DMS79 treated with DMSO at 0.1 percent for 48 hours (cell line): ENCODE results near the gene WFDC1.
"Not testable (repeated sequence)": the region's sequence is repeated elsewhere in the genome, so short reads cannot be mapped to it uniquely, and the experiment has no call there.

Experiments used
- DNase-seq: peaks from one replicate; lab custom pipeline; 2025; lab: John Stamatoyannopoulos, UW

Gene WFDC1

GRCh38 chr16:84327926-84328505 is 33.3 kb downstream of the WFDC1 start:
- DNase-seq = no peak

- DNase-seq = no peak
Observed at GRCh38 chr16:84329016-84329415, 34.3 kb downstream of the WFDC1 start.

GRCh38 chr16:84329843-84330684 is 35.4 kb downstream of the WFDC1 start:
- no peak for DNase-seq

- DNase-seq = no peak
Observed at GRCh38 chr16:84330685-84331050, 36.0 kb downstream of the WFDC1 start.

GRCh38 chr16:84331998-84332780 is 37.5 kb downstream of the WFDC1 start:
- DNase-seq = no peak

GRCh38 chr16:84332975-84333684 is 38.5 kb downstream of the WFDC1 start:
- DNase-seq = no peak

GRCh38 chr16:84334058-84334457 is 39.4 kb downstream of the WFDC1 start:
- no peak for DNase-seq

GRCh38 chr16:84334482-84334881 is 39.8 kb downstream of the WFDC1 start:
- no peak for DNase-seq

DNA sequence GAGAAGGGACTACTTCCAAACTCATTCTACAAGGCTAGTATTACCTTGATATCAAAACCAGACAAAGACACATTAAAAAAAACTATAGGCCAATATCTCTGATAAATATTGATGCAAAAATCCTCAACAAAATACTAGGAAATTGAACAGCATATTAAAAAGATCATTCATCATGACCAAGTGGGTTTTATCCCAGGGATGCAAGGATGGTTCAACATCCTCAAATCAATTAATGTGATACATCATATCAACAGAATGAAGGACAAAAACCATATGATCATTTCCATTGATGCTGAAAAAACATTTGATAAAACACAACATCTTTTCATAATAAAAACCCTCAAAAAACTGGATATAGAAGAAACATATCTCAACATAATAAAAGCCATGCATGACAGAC is 42.6 kb downstream of the WFDC1 start:
- DNase-seq = not testable (repeated sequence)

GRCh38 chr16:84339311-84339710 is 44.6 kb downstream of the WFDC1 start:
- DNase-seq = no peak

DNA sequence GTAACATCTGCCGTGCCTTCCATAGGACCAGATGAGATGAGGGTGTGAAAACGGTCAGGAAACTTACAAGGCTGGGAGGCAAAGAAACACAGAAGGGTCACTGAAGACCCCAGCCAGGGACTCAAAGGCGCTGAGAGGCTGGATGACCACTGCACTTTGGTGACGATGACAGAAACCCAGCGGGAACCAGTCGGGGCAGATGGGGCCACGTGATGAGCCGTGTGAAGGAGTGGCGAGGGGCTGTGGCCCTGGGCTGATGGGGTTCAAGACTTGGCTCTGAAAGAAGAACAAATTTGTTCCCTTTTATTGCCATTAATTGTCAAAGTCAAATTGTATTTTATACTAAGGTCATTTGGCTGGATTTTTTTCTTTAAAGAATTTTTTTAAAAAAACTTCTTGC is 45.1 kb downstream of the WFDC1 start:
- DNase-seq = no peak

- DNase-seq = no peak
Observed at GRCh38 chr16:84340325-84341040, 45.8 kb downstream of the WFDC1 start.

GRCh38 chr16:84341528-84342295 is 47.0 kb downstream of the WFDC1 start:
- no peak for DNase-seq

DNA sequence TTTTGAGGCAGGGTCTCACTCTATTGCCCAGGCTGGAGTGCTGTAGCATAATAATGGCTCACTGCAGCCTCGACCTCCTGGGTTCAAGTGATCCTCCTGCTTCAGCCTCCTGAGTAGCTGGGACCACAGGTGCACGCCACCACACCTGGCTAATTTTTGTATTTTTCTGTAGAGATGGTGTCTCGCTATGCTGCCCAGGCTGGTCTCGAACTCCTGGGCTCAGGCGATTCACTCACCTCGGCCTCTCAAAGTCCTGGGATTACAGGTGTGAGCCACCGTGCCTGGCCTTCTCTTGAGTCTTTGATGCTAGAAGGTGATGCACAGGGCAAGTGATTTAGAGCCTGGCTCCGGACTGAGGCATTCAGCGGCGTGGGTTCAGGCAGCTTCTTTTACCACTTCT is 49.1 kb downstream of the WFDC1 start:
- not testable (repeated sequence) for DNase-seq

DNA sequence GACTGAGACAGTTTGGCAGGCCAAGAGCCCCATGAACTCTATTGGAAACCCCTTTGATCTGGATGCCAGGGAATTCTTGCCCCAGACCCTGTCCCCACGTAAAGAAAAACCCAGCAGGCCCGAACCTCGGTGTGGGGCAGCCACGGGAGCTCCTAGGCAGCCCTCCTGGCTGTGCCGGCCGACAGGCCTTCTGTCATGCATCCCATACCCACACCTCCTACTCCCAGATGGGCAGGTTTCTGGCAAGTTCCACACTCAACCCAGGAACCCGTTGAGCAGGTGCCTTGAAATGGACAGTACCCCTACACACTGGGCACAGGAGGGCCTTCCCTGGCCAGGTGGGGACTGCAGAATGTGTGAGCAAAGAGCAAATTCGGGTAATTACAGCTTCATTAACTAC is 50.1 kb downstream of the WFDC1 start:
- DNase-seq = no peak

- no peak for DNase-seq
Observed at GRCh38 chr16:84347161-84347560, 52.5 kb downstream of the WFDC1 start.

- DNase-seq = no peak
Observed at GRCh38 chr16:84348386-84348888, 53.8 kb downstream of the WFDC1 start.

GRCh38 chr16:84349862-84350684 is 55.4 kb downstream of the WFDC1 start:
- DNase-seq = no peak

- DNase-seq = no peak
Observed at GRCh38 chr16:84350685-84351400, 56.2 kb downstream of the WFDC1 start.
